SK-N-SH treated with all-trans-retinoic acid at 6 μM for 48 hours (cell line): ENCODE data around the gene SERTAD1.
"Not testable (repeated sequence)": the region's sequence is repeated elsewhere in the genome, so short reads cannot be mapped to it uniquely, and the experiment has no call there.

ENCODE experiments used
- ATAC-seq: fragments of 200-7000 bp; cut with Tn5 transposase; 3 replicates; pipeline ENCODE4 v1.9.1; 2020; ENCODE audit warnings: mild to moderate bottlenecking, moderate library complexity
- ARNTL ChIP-seq: fragments of 450-650 bp; formaldehyde crosslinking; IDR thresholded peaks from 2 replicates; pipeline ENCODE4 v1.5.0; 2020; ENCODE audit warnings: low read depth, mild to moderate bottlenecking, moderate library complexity, borderline replicate concordance
- BACH2 ChIP-seq: fragments of 250-450 bp; sonication (Bioruptor Pico); IDR thresholded peaks from 2 replicates; pipeline ENCODE4 v1.9.0; 2021; ENCODE audit warnings: mild to moderate bottlenecking, borderline replicate concordance
- CREB5 ChIP-seq: fragments of 250-450 bp; sonication (Bioruptor Pico); IDR thresholded peaks from 2 replicates; pipeline ENCODE4 v1.5.1; 2020; ENCODE audit warnings: low read depth, mild to moderate bottlenecking, moderate library complexity
- CSDC2 ChIP-seq: fragments of 250-450 bp; sonication (Bioruptor Pico); IDR thresholded peaks from 2 replicates; pipeline ENCODE4 v1.5.0; 2020; ENCODE audit warnings: mild to moderate bottlenecking, moderate library complexity
- CSRNP3 ChIP-seq: fragments of 250-450 bp; sonication (Bioruptor Pico); IDR thresholded peaks from 2 replicates; pipeline ENCODE4 v1.5.1; 2021; ENCODE audit warnings: mild to moderate bottlenecking, moderate library complexity
- ESRRG ChIP-seq: fragments of 250-450 bp; sonication (Bioruptor Pico); IDR thresholded peaks from 2 replicates; pipeline ENCODE4 v1.6.1; 2021; ENCODE audit warnings: mild to moderate bottlenecking
- GLIS3 ChIP-seq: fragments of 250-450 bp; sonication (Bioruptor Pico); IDR thresholded peaks from 2 replicates; pipeline ENCODE4 v1.5.0; 2020; ENCODE audit warnings: mild to moderate bottlenecking, moderate library complexity
- ISL1 ChIP-seq: fragments of 250-450 bp; sonication (Bioruptor Pico); IDR thresholded peaks from 2 replicates; pipeline ENCODE4 v2.1.2; 2022; ENCODE audit warnings: mild to moderate bottlenecking, moderate library complexity
- PPARA ChIP-seq: fragments of 250-450 bp; sonication (Bioruptor Pico); IDR thresholded peaks from 2 replicates; pipeline ENCODE4 v1.5.0; 2020; ENCODE audit warnings: mild to moderate bottlenecking, borderline replicate concordance
- RARB ChIP-seq: fragments of 250-450 bp; sonication (Bioruptor Pico); IDR thresholded peaks from 2 replicates; pipeline ENCODE4 v1.8.0; 2021; ENCODE audit warnings: mild to moderate bottlenecking, moderate library complexity
- TCF4 ChIP-seq: fragments of 250-450 bp; sonication (Bioruptor Pico); IDR thresholded peaks from 2 replicates; pipeline ENCODE4 v1.8.0; 2021; ENCODE audit warnings: mild to moderate bottlenecking, moderate library complexity, borderline replicate concordance
- TOX ChIP-seq: fragments of 250-450 bp; sonication (Bioruptor Pico); IDR thresholded peaks from 2 replicates; pipeline ENCODE4 v1.8.0; 2021; ENCODE audit warnings: mild to moderate bottlenecking, moderate library complexity, borderline replicate concordance
- ZC3H10 ChIP-seq: fragments of 250-450 bp; sonication (Bioruptor Pico); IDR thresholded peaks from 2 replicates; pipeline ENCODE4 v1.5.1; 2021; ENCODE audit warnings: mild to moderate bottlenecking, moderate library complexity
- ZFP3 ChIP-seq: fragments of 250-450 bp; sonication (Bioruptor Pico); IDR thresholded peaks from 2 replicates; pipeline ENCODE4 v1.5.0; 2020; ENCODE audit warnings: mild to moderate bottlenecking, moderate library complexity
- ZFP30 ChIP-seq: fragments of 450-650 bp; formaldehyde crosslinking; IDR thresholded peaks from 2 replicates; pipeline ENCODE4 v1.5.0; 2022; ENCODE audit warnings: mild to moderate bottlenecking, moderate library complexity
- ZNF565 ChIP-seq: fragments of 450-650 bp; formaldehyde crosslinking; conservative IDR thresholded peaks from 2 replicates; pipeline ENCODE4 v1.5.0; 2020; ENCODE audit warnings: low read depth, mild to moderate bottlenecking, moderate library complexity
- ZNF70 ChIP-seq: fragments of 450-650 bp; formaldehyde crosslinking; IDR thresholded peaks from 2 replicates; pipeline ENCODE4 v1.5.0; 2020; ENCODE audit warnings: mild to moderate bottlenecking, moderate library complexity
- ZNF8 ChIP-seq: fragments of 450-650 bp; formaldehyde crosslinking; IDR thresholded peaks from 2 replicates; pipeline ENCODE4 v1.5.0; 2020; ENCODE audit warnings: mild to moderate bottlenecking, moderate library complexity
- TF ChIP-seq, protein P1 (sequence below): fragments of 250-450 bp; sonication (Bioruptor Pico); IDR thresholded peaks from 2 replicates; pipeline ENCODE4 v1.8.0; 2021; ENCODE audit warnings: low read depth, mild to moderate bottlenecking, moderate library complexity, borderline replicate concordance
- TF ChIP-seq, protein P2 (sequence below): fragments of 250-450 bp; sonication (Bioruptor Pico); IDR thresholded peaks from 2 replicates; pipeline ENCODE4 v1.8.0; 2020; ENCODE audit warnings: mild to moderate bottlenecking, moderate library complexity, borderline replicate concordance
- TF ChIP-seq, protein P3 (sequence below): fragments of 250-450 bp; sonication (Bioruptor Pico); IDR thresholded peaks from 2 replicates; pipeline ENCODE4 v1.5.0; 2020; ENCODE audit warnings: mild to moderate bottlenecking, moderate library complexity

SERTAD1 gene

DNA sequence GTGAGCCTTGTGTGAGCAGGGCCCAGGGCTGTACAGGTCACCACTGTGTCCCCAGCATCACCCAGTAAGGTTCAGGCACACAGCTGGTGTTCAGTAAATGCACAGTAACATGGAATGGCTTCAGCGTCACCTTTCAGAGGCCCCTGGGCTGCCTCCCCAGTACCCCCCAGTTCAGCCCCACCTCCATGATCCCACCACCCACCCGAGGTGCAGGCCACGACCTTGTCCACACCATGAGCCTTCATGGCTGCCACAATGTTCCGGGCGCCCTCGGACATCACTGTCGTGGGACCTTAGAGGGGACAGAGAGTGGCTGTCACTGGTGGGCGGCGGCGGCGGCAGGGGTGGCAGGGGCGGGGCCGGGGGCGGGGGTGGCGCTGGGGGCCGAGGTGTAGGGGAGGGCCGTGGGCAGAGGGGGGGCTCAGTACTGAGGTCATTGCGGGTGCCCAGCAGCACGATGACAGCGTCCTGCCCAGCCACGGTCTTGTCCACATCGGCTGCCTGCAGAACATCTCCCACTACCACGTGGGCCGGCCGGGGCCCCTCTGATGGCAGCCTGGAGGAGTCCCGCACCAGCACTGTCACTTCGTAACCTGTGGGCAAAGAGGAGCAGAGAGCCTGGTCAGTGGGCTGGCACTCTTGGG lies 32.3 kb upstream of the SERTAD1 start:
- TF ChIP-seq CSDC2 (CRISPR knock-in tag) (no peak), ZFP30 (no peak), TCF4 (no peak), ZFP3 (no peak), ZNF8 (CRISPR knock-in tag) (no peak)
- ATAC-seq, result no peak

DNA sequence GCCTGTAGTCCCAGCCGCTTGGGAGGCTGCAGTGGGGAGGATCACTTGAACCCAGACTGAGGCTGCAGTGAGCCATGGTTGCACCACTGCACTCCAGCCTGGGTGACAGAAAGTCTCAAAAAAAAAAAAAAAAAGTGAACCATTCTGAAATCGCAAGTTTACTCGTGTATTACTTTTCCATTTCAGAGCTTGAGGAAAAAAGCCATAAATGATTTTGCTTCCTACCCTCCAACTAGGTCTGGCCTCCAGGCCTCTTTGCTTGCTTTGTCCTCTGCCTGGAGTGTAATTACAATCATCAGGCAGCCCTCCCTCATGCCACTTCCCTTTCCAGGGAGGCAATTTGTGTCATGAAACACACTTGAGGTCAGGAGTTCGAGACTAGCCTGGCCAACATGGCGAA lies 31.3 kb upstream of the SERTAD1 start:
- no peak for TF ChIP-seq RARB
- no peak for TF ChIP-seq CSRNP3 (CRISPR knock-in tag)
- no peak for TF ChIP-seq TCF4
- no peak for TF ChIP-seq ZNF565 (CRISPR knock-in tag)
- no peak for TF ChIP-seq GLIS3 (CRISPR knock-in tag)
- no peak for TF ChIP-seq ZNF70 (CRISPR knock-in tag)
- TF ChIP-seq ESRRG, result no peak
- TF ChIP-seq PPARA (CRISPR knock-in tag), result no peak
- TF ChIP-seq, protein P1, sequence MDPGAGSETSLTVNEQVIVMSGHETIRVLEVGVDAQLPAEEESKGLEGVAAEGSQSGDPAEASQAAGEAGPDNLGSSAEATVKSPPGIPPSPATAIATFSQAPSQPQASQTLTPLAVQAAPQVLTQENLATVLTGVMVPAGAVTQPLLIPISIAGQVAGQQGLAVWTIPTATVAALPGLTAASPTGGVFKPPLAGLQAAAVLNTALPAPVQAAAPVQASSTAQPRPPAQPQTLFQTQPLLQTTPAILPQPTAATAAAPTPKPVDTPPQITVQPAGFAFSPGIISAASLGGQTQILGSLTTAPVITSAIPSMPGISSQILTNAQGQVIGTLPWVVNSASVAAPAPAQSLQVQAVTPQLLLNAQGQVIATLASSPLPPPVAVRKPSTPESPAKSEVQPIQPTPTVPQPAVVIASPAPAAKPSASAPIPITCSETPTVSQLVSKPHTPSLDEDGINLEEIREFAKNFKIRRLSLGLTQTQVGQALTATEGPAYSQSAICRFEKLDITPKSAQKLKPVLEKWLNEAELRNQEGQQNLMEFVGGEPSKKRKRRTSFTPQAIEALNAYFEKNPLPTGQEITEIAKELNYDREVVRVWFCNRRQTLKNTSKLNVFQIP (CRISPR knock-in tag), result no peak
- no peak for TF ChIP-seq ARNTL
- TF ChIP-seq ZFP3, result no peak
- no peak for TF ChIP-seq ZNF8 (CRISPR knock-in tag)
- no peak for TF ChIP-seq ZFP30
- TF ChIP-seq CSDC2 (CRISPR knock-in tag), result no peak
- TF ChIP-seq CREB5 (CRISPR knock-in tag), result no peak
- TF ChIP-seq ZC3H10 (CRISPR knock-in tag), result no peak

DNA sequence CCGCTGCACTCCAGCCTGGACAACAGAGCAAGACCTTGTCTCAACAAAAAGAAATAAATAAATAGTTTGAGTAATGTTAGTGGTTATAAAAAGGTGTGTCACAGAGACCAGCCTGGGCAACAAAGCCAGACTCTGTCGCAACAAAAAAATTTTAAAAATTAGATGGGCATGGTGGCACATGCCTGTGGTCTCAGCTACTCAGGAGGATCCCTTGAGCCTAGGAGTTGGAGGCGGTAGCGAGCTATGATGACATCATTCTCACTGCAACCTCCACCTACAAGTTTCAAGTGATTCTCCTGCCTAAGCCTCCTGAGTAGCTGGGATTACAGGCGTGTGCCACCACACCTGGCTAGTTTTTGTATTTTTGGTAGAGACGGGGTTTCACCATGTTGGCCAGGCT lies 28.2 kb upstream of the SERTAD1 start:
- ATAC-seq, result not testable (repeated sequence)

More for the DNA sequence above, 31.3 kb upstream of the SERTAD1 start:
- no peak for ATAC-seq

GRCh38 chr19:40453151-40453735 lies 27.5 kb upstream of the SERTAD1 start:
- TF ChIP-seq ZNF8 (CRISPR knock-in tag), result no peak
- TF ChIP-seq PPARA (CRISPR knock-in tag), result no peak
- TF ChIP-seq CREB5 (CRISPR knock-in tag), result no peak
- TF ChIP-seq RARB, result no peak
- TF ChIP-seq ZNF565 (CRISPR knock-in tag), result no peak
- TF ChIP-seq ZC3H10 (CRISPR knock-in tag), result no peak
- TF ChIP-seq TOX, result no peak
- no peak for TF ChIP-seq BACH2 (CRISPR knock-in tag)
- TF ChIP-seq ISL1 (CRISPR knock-in tag), result no peak
- TF ChIP-seq CSDC2 (CRISPR knock-in tag), result no peak
- no peak for TF ChIP-seq ARNTL
- no peak for TF ChIP-seq CSRNP3 (CRISPR knock-in tag)
- ATAC-seq, result no peak

GRCh38 chr19:40452016-40452415 lies 26.2 kb upstream of the SERTAD1 start:
- peak; percentile 47 for ATAC-seq

More at GRCh38 chr19:40452016-40452415, 26.2 kb upstream of the SERTAD1 start:
- no peak for TF ChIP-seq BACH2 (CRISPR knock-in tag)
- no peak for TF ChIP-seq ZFP30
- TF ChIP-seq TCF4, result no peak
- no peak for TF ChIP-seq GLIS3 (CRISPR knock-in tag)
- TF ChIP-seq ZNF8 (CRISPR knock-in tag), result no peak
- TF ChIP-seq, protein P2, sequence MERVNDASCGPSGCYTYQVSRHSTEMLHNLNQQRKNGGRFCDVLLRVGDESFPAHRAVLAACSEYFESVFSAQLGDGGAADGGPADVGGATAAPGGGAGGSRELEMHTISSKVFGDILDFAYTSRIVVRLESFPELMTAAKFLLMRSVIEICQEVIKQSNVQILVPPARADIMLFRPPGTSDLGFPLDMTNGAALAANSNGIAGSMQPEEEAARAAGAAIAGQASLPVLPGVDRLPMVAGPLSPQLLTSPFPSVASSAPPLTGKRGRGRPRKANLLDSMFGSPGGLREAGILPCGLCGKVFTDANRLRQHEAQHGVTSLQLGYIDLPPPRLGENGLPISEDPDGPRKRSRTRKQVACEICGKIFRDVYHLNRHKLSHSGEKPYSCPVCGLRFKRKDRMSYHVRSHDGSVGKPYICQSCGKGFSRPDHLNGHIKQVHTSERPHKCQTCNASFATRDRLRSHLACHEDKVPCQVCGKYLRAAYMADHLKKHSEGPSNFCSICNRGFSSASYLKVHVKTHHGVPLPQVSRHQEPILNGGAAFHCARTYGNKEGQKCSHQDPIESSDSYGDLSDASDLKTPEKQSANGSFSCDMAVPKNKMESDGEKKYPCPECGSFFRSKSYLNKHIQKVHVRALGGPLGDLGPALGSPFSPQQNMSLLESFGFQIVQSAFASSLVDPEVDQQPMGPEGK (CRISPR knock-in tag), result no peak
- TF ChIP-seq, protein P3, sequence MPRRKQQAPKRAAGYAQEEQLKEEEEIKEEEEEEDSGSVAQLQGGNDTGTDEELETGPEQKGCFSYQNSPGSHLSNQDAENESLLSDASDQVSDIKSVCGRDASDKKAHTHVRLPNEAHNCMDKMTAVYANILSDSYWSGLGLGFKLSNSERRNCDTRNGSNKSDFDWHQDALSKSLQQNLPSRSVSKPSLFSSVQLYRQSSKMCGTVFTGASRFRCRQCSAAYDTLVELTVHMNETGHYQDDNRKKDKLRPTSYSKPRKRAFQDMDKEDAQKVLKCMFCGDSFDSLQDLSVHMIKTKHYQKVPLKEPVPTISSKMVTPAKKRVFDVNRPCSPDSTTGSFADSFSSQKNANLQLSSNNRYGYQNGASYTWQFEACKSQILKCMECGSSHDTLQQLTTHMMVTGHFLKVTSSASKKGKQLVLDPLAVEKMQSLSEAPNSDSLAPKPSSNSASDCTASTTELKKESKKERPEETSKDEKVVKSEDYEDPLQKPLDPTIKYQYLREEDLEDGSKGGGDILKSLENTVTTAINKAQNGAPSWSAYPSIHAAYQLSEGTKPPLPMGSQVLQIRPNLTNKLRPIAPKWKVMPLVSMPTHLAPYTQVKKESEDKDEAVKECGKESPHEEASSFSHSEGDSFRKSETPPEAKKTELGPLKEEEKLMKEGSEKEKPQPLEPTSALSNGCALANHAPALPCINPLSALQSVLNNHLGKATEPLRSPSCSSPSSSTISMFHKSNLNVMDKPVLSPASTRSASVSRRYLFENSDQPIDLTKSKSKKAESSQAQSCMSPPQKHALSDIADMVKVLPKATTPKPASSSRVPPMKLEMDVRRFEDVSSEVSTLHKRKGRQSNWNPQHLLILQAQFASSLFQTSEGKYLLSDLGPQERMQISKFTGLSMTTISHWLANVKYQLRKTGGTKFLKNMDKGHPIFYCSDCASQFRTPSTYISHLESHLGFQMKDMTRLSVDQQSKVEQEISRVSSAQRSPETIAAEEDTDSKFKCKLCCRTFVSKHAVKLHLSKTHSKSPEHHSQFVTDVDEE, result no peak
- TF ChIP-seq PPARA (CRISPR knock-in tag), result no peak
- no peak for TF ChIP-seq ZNF565 (CRISPR knock-in tag)
